GM12801 (cell line): ENCODE measurements around the gene TBR1.

ENCODE experiments used
- TF ChIP-seq, protein P1 (sequence below): IDR thresholded peaks from one replicate; pipeline ENCODE4 v1.5.1; 2011; ENCODE audit warnings: control low read depth; ENCODE audit not compliant: insufficient read length; ENCODE audit errors: extremely low read depth

Gene TBR1

GRCh38 chr2:161415034-161415986, 787 bp upstream of the TBR1 start:
- TF ChIP-seq, protein P1, sequence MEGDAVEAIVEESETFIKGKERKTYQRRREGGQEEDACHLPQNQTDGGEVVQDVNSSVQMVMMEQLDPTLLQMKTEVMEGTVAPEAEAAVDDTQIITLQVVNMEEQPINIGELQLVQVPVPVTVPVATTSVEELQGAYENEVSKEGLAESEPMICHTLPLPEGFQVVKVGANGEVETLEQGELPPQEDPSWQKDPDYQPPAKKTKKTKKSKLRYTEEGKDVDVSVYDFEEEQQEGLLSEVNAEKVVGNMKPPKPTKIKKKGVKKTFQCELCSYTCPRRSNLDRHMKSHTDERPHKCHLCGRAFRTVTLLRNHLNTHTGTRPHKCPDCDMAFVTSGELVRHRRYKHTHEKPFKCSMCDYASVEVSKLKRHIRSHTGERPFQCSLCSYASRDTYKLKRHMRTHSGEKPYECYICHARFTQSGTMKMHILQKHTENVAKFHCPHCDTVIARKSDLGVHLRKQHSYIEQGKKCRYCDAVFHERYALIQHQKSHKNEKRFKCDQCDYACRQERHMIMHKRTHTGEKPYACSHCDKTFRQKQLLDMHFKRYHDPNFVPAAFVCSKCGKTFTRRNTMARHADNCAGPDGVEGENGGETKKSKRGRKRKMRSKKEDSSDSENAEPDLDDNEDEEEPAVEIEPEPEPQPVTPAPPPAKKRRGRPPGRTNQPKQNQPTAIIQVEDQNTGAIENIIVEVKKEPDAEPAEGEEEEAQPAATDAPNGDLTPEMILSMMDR = no peak

DNA sequence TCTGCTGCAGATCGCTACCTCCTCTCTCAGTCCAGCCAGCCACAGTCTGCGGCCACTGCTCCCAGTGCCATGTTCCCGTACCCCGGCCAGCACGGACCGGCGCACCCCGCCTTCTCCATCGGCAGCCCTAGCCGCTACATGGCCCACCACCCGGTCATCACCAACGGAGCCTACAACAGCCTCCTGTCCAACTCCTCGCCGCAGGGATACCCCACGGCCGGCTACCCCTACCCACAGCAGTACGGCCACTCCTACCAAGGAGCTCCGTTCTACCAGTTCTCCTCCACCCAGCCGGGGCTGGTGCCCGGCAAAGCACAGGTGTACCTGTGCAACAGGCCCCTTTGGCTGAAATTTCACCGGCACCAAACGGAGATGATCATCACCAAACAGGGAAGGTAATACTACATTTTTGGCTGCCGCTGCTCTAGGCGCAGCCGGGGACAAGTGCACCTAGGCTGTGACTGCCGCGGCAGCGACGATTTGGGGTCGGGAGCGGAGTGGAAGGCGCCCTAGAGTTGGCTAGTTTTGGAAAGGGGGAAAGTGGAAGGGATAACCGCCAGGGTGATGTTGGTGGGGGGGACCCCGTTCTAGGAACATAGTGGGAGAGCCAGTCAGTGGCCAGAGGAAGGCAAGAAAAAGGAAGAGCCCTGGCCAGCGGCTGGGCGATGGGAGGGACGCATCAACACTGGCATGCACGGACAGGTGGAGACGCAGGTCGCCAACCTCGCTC, 776 bp downstream of the TBR1 start:
- TF ChIP-seq, protein P1 = no peak

GRCh38 chr2:161417438-161418274, 1.6 kb downstream of the TBR1 start:
- TF ChIP-seq, protein P1 = no peak

GRCh38 chr2:161418275-161418714, 2.2 kb downstream of the TBR1 start:
- TF ChIP-seq, protein P1 = no peak

DNA sequence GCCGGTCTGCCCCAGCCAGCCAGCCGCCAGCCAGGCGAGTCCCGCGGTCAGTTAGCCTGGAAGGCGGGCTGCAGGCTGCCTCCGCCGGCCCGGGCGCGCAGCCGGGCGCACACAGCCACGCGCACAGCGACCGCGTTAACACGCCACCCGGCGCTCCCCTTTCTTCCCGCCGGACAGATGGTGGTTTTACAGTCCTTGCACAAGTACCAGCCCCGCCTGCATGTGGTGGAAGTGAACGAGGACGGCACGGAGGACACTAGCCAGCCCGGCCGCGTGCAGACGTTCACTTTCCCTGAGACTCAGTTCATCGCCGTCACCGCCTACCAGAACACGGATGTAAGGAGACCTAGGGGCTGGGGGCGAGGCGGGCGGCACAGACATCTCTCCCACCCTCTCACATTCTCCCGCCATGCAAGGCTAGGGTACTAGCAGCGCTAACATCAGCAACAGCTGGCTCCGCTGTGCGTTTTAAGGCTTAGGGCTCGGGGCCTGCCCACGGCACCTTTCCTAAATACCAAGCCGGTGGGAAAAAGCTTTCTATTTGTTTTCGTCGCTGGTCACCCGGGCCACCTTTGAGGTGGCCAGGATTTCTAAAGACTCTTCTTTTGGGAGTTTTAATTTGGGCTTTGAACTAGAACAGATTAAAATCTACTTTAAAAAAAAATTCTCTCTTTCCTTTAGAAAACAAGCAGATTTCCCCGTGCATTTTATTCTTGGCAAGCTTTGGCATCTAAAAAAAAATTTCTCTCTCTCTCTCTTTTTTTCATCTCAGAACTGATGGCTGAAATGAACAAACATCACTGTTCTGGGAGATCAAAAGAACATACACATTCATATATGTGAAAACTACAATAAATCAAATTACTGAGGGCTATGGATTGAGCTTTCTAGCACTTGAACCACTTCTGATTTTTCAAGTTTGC, 2.9 kb downstream of the TBR1 start:
- TF ChIP-seq, protein P1 = no peak

- TF ChIP-seq, protein P1 = no peak
Observed at GRCh38 chr2:161419638-161420190, 3.6 kb downstream of the TBR1 start.
